K562 (cell line): ENCODE data around the gene LPCAT2. TPM values are rescaled to one million over a fixed set of nuclear protein-coding genes. Genes with fewer than 3 reads are reported as not detected.

Experiments used
- ATAC-seq: fragments of 200-7000 bp; cut with Tn5 transposase; 3 replicates; pipeline ENCODE4 v1.9.1; 2020; ENCODE audit warnings: moderate library complexity
- BruUV-seq: library from RNA; stranded (reverse); fragments of 400-500 nt; replicated peaks from 2 replicates; lab custom pipeline; 2021; lab: Mats Ljungman, UMichigan
- CTCF ChIA-PET: fragments of 300-600 bp; formaldehyde crosslinking; extraction: SDS; loops from one replicate; lab custom pipeline; 2021; ENCODE audit warnings: low intra/inter-chr PET ratio; lab: Yijun Ruan, JAX
- POLR2A ChIA-PET: fragments of 300-600, 350-650 bp; sonication (Branson Sonifier 250); formaldehyde crosslinking; extraction: SDS; loops from one replicate; lab custom pipeline; 2021; ENCODE audit warnings: antibody characterized with exemption, inconsistent platforms; lab: Yijun Ruan, JAX
- DNase-seq, 4 experiments: peaks; one replicate each; pipeline versions ENCODE4 v3.0.0 to v3.0.0-alpha.2; 2011 to 2018; ENCODE audit warnings: low spot score in 3 of 4, mixed read lengths in 3 of 4; ENCODE audit errors: extremely low read depth in 1 of 4
- FAIRE-seq: peaks from 2 replicates; lab custom pipeline; 2011; peaks lifted over from hg19 to GRCh38; lab: Jason Lieb, UNC
- H2AFZ ChIP-seq: 2 replicates; pipeline ENCODE4 v1.6.0; 2011; ENCODE audit warnings: low read depth, low read length, control low read depth, inconsistent platforms
- H3K27ac ChIP-seq: fragments of 200-600 bp; 3 replicates; pipeline ENCODE4 v1.8.0; 2011; ENCODE audit warnings: low read depth, mild to moderate bottlenecking, control low read depth, inconsistent platforms, low read length, moderate library complexity, mixed read lengths; ENCODE audit errors: extremely low read depth
- H3K27me3 ChIP-seq, 2 experiments: fragments of 300-600 bp in 1 of 2; 2 replicates in 1 of 2; 3 replicates in 1 of 2; pipeline versions ENCODE4 v1.6.0 to v1.8.0; 2011; ENCODE audit warnings: inconsistent platforms in 2 of 2, low read length in 2 of 2, mild to moderate bottlenecking in 1 of 2, mixed read lengths in 1 of 2, moderate library complexity in 1 of 2; ENCODE audit not compliant: control insufficient read depth in 2 of 2, insufficient read depth in 2 of 2
- H3K36me3 ChIP-seq: fragments of 300-600 bp; 3 replicates; pipeline ENCODE4 v1.8.0; 2011; ENCODE audit warnings: mild to moderate bottlenecking, low read length, inconsistent platforms; ENCODE audit not compliant: control insufficient read depth, insufficient read depth
- H3K4me1 ChIP-seq, 2 experiments: fragments of 200-600 bp in 1 of 2; replicated peaks in 1 of 2; 2 replicates in 1 of 2; 3 replicates in 1 of 2; pipeline versions ENCODE4 v1.5.1 to v1.8.0; 2011; ENCODE audit warnings: inconsistent platforms in 2 of 2, low read length in 2 of 2, mild to moderate bottlenecking in 1 of 2, mixed read lengths in 1 of 2, moderate library complexity in 1 of 2; ENCODE audit not compliant: control insufficient read depth in 2 of 2, insufficient read depth in 2 of 2
- H3K4me2 ChIP-seq: 2 replicates; pipeline ENCODE4 v1.6.1; 2011; ENCODE audit warnings: low read length, control low read depth, inconsistent platforms, mixed read lengths; ENCODE audit not compliant: insufficient read depth
- H3K4me3 ChIP-seq: fragments of 200-600 bp; sonication (generic), shearing (Covaris generic); 2 replicates; pipeline ENCODE4 v1.5.1; 2016; ENCODE audit warnings: control low read depth, inconsistent platforms
- H3K79me2 ChIP-seq: fragments of 200-600 bp; 3 replicates; pipeline ENCODE4 v1.8.0; 2011; ENCODE audit warnings: low read length, inconsistent platforms; ENCODE audit not compliant: control insufficient read depth, insufficient read depth
- H3K9ac ChIP-seq, 2 experiments: 2 replicates each; pipeline versions ENCODE4 v1.6.0 to v1.6.1; 2011; ENCODE audit warnings: low read depth in 2 of 2, low read length in 2 of 2, control low read depth in 1 of 2, inconsistent platforms in 1 of 2, mild to moderate bottlenecking in 1 of 2, mixed read lengths in 1 of 2; ENCODE audit not compliant: insufficient read depth in 1 of 2
- H3K9me1 ChIP-seq: one replicate; pipeline ENCODE4 v1.6.0; 2011; ENCODE audit warnings: inconsistent platforms, mild to moderate bottlenecking, low read length, moderate library complexity; ENCODE audit not compliant: control insufficient read depth, insufficient read depth
- H3K9me3 ChIP-seq: replicated peaks from 2 replicates; pipeline ENCODE4 v1.5.1; 2011; ENCODE audit warnings: low read depth, low read length, inconsistent platforms; ENCODE audit not compliant: control insufficient read depth, insufficient read depth
- H4K20me1 ChIP-seq: replicated peaks from 2 replicates; pipeline ENCODE4 v1.6.1; 2011; ENCODE audit warnings: low read length, inconsistent platforms, mixed read lengths; ENCODE audit not compliant: control insufficient read depth, insufficient read depth
- ATF4 ChIP-seq: fragments of 450-650 bp; formaldehyde crosslinking; IDR thresholded peaks from 2 replicates; pipeline ENCODE4 v1.4.0; 2022; ENCODE audit warnings: mild to moderate bottlenecking, moderate library complexity
- ATF7 ChIP-seq: fragments of 450-650 bp; IDR thresholded peaks from 2 replicates; pipeline ENCODE4 v1.7.1; 2014; ENCODE audit warnings: mild to moderate bottlenecking, moderate library complexity
- CBFA2T2 ChIP-seq: fragments of 450-650 bp; conservative IDR thresholded peaks from 2 replicates; pipeline ENCODE4 v1.6.1; 2017; ENCODE audit warnings: mild to moderate bottlenecking
- MTA1 ChIP-seq: fragments of 450-650 bp; IDR thresholded peaks from 2 replicates; pipeline ENCODE4 v1.6.1; 2017; ENCODE audit warnings: borderline replicate concordance
- RAD51 ChIP-seq: fragments of 450-650 bp; IDR thresholded peaks from 2 replicates; pipeline ENCODE4 v1.7.1; 2016; ENCODE audit warnings: low read depth, mild to moderate bottlenecking, borderline replicate concordance
- TOE1 ChIP-seq, 2 experiments: fragments of 450-650 bp in 1 of 2; sonication (generic) in 1 of 2; formaldehyde crosslinking in 1 of 2; IDR thresholded peaks; 2 replicates each; pipeline versions ENCODE4 v1.7.1 to v1.8.0; 2016 to 2022; ENCODE audit warnings: borderline replicate concordance in 2 of 2, mild to moderate bottlenecking in 2 of 2, antibody characterized with exemption in 1 of 2, inconsistent platforms in 1 of 2, low read depth in 1 of 2, missing genetic modification reagents in 1 of 2, moderate library complexity in 1 of 2
- UBTF ChIP-seq, 2 experiments: IDR thresholded peaks; 2 replicates each; pipeline ENCODE4 v1.6.1; 2012; ENCODE audit warnings: improper control_type of control experiment in 2 of 2, low read depth in 2 of 2, low read length in 2 of 2, borderline replicate concordance in 1 of 2
- ZNF165 ChIP-seq: fragments of 250-450 bp; sonication (Bioruptor Pico); IDR thresholded peaks from 2 replicates; pipeline ENCODE4 v1.4.0; 2020; ENCODE audit warnings: borderline replicate concordance
- ZNF445 ChIP-seq: fragments of 250-450 bp; sonication (Bioruptor Pico); IDR thresholded peaks from 2 replicates; pipeline ENCODE4 v1.4.0; 2020; ENCODE audit warnings: low read depth, mild to moderate bottlenecking, moderate library complexity
- ZNF518B ChIP-seq: fragments of 250-450 bp; sonication (Bioruptor Pico); IDR thresholded peaks from 2 replicates; pipeline ENCODE4 v1.5.0; 2021; ENCODE audit warnings: mild to moderate bottlenecking, moderate library complexity
- WGBS: fragments of 100-300 bp; shearing (Covaris generic); methylation state at CpG from one replicate; pipeline ENCODE4 v1.1.6; 2016; ENCODE audit warnings: low coverage, mixed read lengths; ENCODE audit not compliant: insufficient coverage; ENCODE audit errors: missing lambda C conversion rate; 5-methylcytosine and 5-hydroxymethylcytosine counted together
- in situ Hi-C: fragments of 300-500 bp; cut with MboI; formaldehyde crosslinking; loops from 4 replicates; pipeline ENCODE4 v1.15.0; 2018; ENCODE audit warnings: inconsistent platforms, mixed read lengths
- intact Hi-C: fragments of 100-400 bp; cut with micrococcal nuclease; formaldehyde crosslinking; loops from 2 replicates; pipeline ENCODE4 v1.14.2; 2022
- polyA plus RNA-seq, 8 experiments: library from polyadenylated mRNA; depleted of rRNA in 4 of 8; stranded (reverse) in 5 of 8; unstranded in 3 of 8; fragments of >200 nt; fragmentation: Nextera tagmentation in 2 of 8; fragmentation: Illumina TruSeq in 1 of 8; extraction: Ambion mirVana in 2 of 8; extraction: Trizol in 1 of 8; gene quantifications; 2 replicates each; pipeline versions ENCODE4 v1.2.1 to v1.2.3, GENCODE V29; 2011 to 2014; ENCODE audit warnings: inconsistent platforms in 1 of 8, missing spikeins in 1 of 8
- total RNA-seq, 7 experiments: library from RNA; depleted of rRNA in 6 of 7; stranded (reverse); fragments of >200 nt in 6 of 7; fragmentation: Illumina TruSeq in 2 of 7; extraction: Trizol in 2 of 7; gene quantifications; 2 replicates each; pipeline versions ENCODE4 v1.2.1 to v1.2.3, GENCODE V29; 2011 to 2021; ENCODE audit warnings: low replicate concordance in 1 of 7
- TF ChIP-seq, protein P1 (sequence below): fragments of 450-650 bp; formaldehyde crosslinking; IDR thresholded peaks from 2 replicates; pipeline ENCODE4 v1.4.0; 2020; ENCODE audit warnings: mild to moderate bottlenecking, mixed read lengths

LPCAT2 gene
- total and polyA plus RNA-seq, 9 of the 15 experiments (the other 6 are each of a cell fraction or from before 2014, with no cell fraction given): 2.9 to 15.0 (median 7.3) TPM

- TF ChIP-seq UBTF (IDR thresholded peaks at IDR 0.05; ENCODE audit: borderline replicate concordance in 1 of 2, low read depth in 2 of 2, low read length in 2 of 2): no peak
- no peak for TF ChIP-seq ATF7
- no peak for TF ChIP-seq MTA1
- TF ChIP-seq ZNF165 (CRISPR knock-in tag): no peak
Observed at GRCh38 chr16:55625843-55626242, 117.0 kb downstream of the LPCAT2 start (continued).

GRCh38 chr16:55628306-55628968 is 119.6 kb downstream of the LPCAT2 start:
- H2AFZ ChIP-seq: no peak overlapping the region
- CTCF ChIA-PET: no interaction called here
- H4K20me1 ChIP-seq: no peaks in the 10 kb centered on the region
- DNase-seq (no peak), ATAC-seq (no peak), FAIRE-seq (no peak)
- H3K4me1 ChIP-seq: peaks cover 0 to 1% of the 10 kb centered on the region in 2 experiments; a peak in 1 of 5 replicates
- H3K9me1 ChIP-seq: no peaks in the 10 kb centered on the region
- intact Hi-C loops: no loop called here
- POLR2A ChIA-PET: no interaction called here
- in situ Hi-C loops: no loop called here
- 0 out of 5 replicates have a peak, but pooled peaks cover 0 to 3% of the 10 kb centered on the region in 2 experiments for H3K27me3 ChIP-seq
- H3K36me3 ChIP-seq: no peaks in the 10 kb centered on the region
- TF ChIP-seq ATF4 (CRISPR knock-in tag): no peak
- TF ChIP-seq CBFA2T2: peak; percentile 31; the same call in 1 of the 2 replicates
- peak; percentile 78 for TF ChIP-seq RAD51
- TF ChIP-seq ZNF518B (CRISPR knock-in tag): no peak
- TF ChIP-seq, protein P1, sequence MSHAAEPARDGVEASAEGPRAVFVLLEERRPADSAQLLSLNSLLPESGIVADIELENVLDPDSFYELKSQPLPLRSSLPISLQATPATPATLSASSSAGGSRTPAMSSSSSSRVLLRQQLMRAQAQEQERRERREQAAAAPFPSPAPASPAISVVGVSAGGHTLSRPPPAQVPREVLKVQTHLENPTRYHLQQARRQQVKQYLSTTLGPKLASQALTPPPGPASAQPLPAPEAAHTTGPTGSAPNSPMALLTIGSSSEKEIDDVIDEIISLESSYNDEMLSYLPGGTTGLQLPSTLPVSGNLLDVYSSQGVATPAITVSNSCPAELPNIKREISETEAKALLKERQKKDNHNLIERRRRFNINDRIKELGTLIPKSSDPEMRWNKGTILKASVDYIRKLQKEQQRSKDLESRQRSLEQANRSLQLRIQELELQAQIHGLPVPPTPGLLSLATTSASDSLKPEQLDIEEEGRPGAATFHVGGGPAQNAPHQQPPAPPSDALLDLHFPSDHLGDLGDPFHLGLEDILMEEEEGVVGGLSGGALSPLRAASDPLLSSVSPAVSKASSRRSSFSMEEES (CRISPR knock-in tag): peak; percentile 96
- TF ChIP-seq TOE1 (IDR thresholded peaks at IDR 0.05; ENCODE audit: borderline replicate concordance): 0 out of 2 replicates have a peak, but pooled peaks have one; percentile 31
- TF ChIP-seq TOE1 (CRISPR knock-in tag; IDR thresholded peaks at IDR 0.05; ENCODE audit: borderline replicate concordance, low read depth): no peak
- TF ChIP-seq ZNF445 (CRISPR knock-in tag): no peak
- H3K4me3 ChIP-seq: no peak overlapping the region
- H3K27ac ChIP-seq: no peak overlapping the region
- BruUV-seq: no TSS peak
- no peak overlapping the region for H3K4me2 ChIP-seq
- no peaks in the 10 kb centered on the region for H3K9me3 ChIP-seq
- H3K9ac ChIP-seq: no peak overlapping the region
- under 1% methylated on average over 6 of the region's 6 CpGs for WGBS
- no peaks in the 10 kb centered on the region for H3K79me2 ChIP-seq
